Gastroesophageal sphincter (tissue), 3 donors: ENCODE results near the gene NCAPD3.

ENCODE experiments used
- EP300 ChIP-seq: sonication (generic); formaldehyde crosslinking; IDR thresholded peaks from one replicate; pipeline ENCODE4 v1.6.1; 2017; ENCODE audit warnings: antibody characterized with exemption, mild to moderate bottlenecking
- POLR2A ChIP-seq, 2 donors: fragments of 450-650 bp; IDR thresholded peaks; one replicate each; pipeline ENCODE4 v1.6.1; 2017; ENCODE audit warnings: antibody characterized with exemption in 2 of 2, mild to moderate bottlenecking in 2 of 2, moderate library complexity in 1 of 2
- POLR2AphosphoS5 ChIP-seq: sonication (generic); formaldehyde crosslinking; IDR thresholded peaks from one replicate; pipeline ENCODE4 v1.6.1; 2017; ENCODE audit warnings: antibody characterized with exemption
- TF ChIP-seq, protein P1 (sequence below), 4 experiments: fragments of 200-600 bp in 2 of 4; fragments of 450-650 bp in 2 of 4; sonication (generic) in 1 of 4; IDR thresholded peaks; one replicate each; pipeline ENCODE4 v1.5.1; 2017 to 2019; ENCODE audit warnings: antibody characterized with exemption in 4 of 4, mild to moderate bottlenecking in 2 of 4, moderate library complexity in 2 of 4

DNA sequence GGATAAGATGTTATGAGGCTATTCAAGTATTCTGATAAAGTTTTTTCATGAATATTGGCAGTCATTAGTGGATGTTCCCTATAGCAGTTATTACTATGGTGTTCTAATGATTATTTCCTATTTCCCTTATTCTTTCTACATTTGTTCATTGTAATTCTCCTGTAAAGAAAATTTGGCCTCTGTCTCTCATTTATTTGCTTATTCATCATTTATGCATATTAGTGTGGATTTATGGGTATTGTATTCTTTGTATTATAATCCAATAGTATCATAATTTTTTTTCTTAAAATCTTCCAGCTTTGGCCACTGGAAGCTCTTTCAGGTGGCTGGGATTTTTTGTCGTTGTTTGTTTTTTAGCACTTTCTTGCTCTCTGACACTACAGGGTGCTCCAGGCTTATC, 107.6 kb downstream of the NCAPD3 start:
- TF ChIP-seq, protein P1, sequence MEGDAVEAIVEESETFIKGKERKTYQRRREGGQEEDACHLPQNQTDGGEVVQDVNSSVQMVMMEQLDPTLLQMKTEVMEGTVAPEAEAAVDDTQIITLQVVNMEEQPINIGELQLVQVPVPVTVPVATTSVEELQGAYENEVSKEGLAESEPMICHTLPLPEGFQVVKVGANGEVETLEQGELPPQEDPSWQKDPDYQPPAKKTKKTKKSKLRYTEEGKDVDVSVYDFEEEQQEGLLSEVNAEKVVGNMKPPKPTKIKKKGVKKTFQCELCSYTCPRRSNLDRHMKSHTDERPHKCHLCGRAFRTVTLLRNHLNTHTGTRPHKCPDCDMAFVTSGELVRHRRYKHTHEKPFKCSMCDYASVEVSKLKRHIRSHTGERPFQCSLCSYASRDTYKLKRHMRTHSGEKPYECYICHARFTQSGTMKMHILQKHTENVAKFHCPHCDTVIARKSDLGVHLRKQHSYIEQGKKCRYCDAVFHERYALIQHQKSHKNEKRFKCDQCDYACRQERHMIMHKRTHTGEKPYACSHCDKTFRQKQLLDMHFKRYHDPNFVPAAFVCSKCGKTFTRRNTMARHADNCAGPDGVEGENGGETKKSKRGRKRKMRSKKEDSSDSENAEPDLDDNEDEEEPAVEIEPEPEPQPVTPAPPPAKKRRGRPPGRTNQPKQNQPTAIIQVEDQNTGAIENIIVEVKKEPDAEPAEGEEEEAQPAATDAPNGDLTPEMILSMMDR (IDR thresholded peaks at IDR 0.05): no peak
- TF ChIP-seq POLR2A (IDR thresholded peaks at IDR 0.05): no peak
- TF ChIP-seq EP300: no peak
- no peak for TF ChIP-seq POLR2AphosphoS5
